HG02973 (cell line): ENCODE data around the gene TTLL10.

Source experiments
- ATAC-seq: cut with Tn5 transposase; IDR thresholded peaks from one replicate; pipeline ENCODE4 v1.9.1; 2021; ENCODE audit warnings: moderate library complexity; ENCODE audit not compliant: unreplicated experiment

Gene TTLL10

GRCh38 chr1:1217621-1218523, 44.2 kb downstream of the TTLL10 start:
- ATAC-seq = no peak

GRCh38 chr1:1218524-1219200, 45.0 kb downstream of the TTLL10 start:
- no peak for ATAC-seq

GRCh38 chr1:1219341-1219740, 45.7 kb downstream of the TTLL10 start:
- no peak for ATAC-seq

GRCh38 chr1:1220197-1220596, 46.5 kb downstream of the TTLL10 start:
- no peak for ATAC-seq

GRCh38 chr1:1221887-1222574, 48.4 kb downstream of the TTLL10 start:
- no peak for ATAC-seq

GRCh38 chr1:1222575-1223225, 49.0 kb downstream of the TTLL10 start:
- ATAC-seq = no peak

GRCh38 chr1:1223321-1223720, 49.6 kb downstream of the TTLL10 start:
- ATAC-seq = no peak

- ATAC-seq = no peak
Observed at GRCh38 chr1:1223891-1224290, 50.2 kb downstream of the TTLL10 start.

GRCh38 chr1:1225238-1225845, 51.7 kb downstream of the TTLL10 start:
- no peak for ATAC-seq

GRCh38 chr1:1225913-1226312, 52.2 kb downstream of the TTLL10 start:
- no peak for ATAC-seq

GRCh38 chr1:1226566-1227362, 53.1 kb downstream of the TTLL10 start:
- ATAC-seq = no peak

- no peak for ATAC-seq
Observed at GRCh38 chr1:1227386-1227785, 53.7 kb downstream of the TTLL10 start.

GRCh38 chr1:1228187-1228586, 54.5 kb downstream of the TTLL10 start:
- no peak for ATAC-seq

GRCh38 chr1:1228596-1229321, 55.1 kb downstream of the TTLL10 start:
- no peak for ATAC-seq

GRCh38 chr1:1229770-1230169, 56.1 kb downstream of the TTLL10 start:
- ATAC-seq = no peak

- no peak for ATAC-seq
Observed at GRCh38 chr1:1230656-1231399, 57.1 kb downstream of the TTLL10 start.

- ATAC-seq = peak; percentile 78
Observed at GRCh38 chr1:1231400-1232207, 57.9 kb downstream of the TTLL10 start, which contains the start of gene SDF4. TSS of gene SDF4 (minus strand) at chr1:1232001. CDS start at chr1:1228772, 3,229 bp downstream.
